Activated B cell treated with CpG ODN at 0.5 μM for 24 hours (primary cell): Measurements from ENCODE around the gene LLGL2. TPM values are rescaled to one million over a fixed set of nuclear protein-coding genes. Genes with fewer than 3 reads are reported as not detected.

ENCODE experiments used
- ATAC-seq: fragments of 200-7000 bp; cut with Tn5 transposase; one replicate; pipeline ENCODE4 v1.10.0; 2021; ENCODE audit warnings: low read depth, mild to moderate bottlenecking, moderate library complexity
- CTCF ChIA-PET: fragments of 350-600 bp; sonication (Branson Sonifier 250); formaldehyde crosslinking; loops from one replicate; lab custom pipeline; 2021; ENCODE audit warnings: antibody characterized with exemption; lab: Charles Lee
- POLR2A ChIA-PET: fragments of 350-600 bp; sonication (Branson Sonifier 250); formaldehyde crosslinking; loops from one replicate; lab custom pipeline; 2021; ENCODE audit warnings: antibody characterized with exemption; lab: Charles Lee
- DNase-seq: peaks from one replicate; pipeline ENCODE4 v3.0.0; 2022
- H3K27ac Mint-ChIP-seq: one replicate; pipeline ENCODE4 v1.8.0; 2020; ENCODE audit warnings: mixed read lengths
- H3K27me3 Mint-ChIP-seq: one replicate; pipeline ENCODE4 v1.8.0; 2021; ENCODE audit warnings: mixed read lengths
- H3K36me3 Mint-ChIP-seq: one replicate; pipeline ENCODE4 v1.8.0; 2021; ENCODE audit warnings: low read depth, mixed read lengths
- H3K4me1 Mint-ChIP-seq: one replicate; pipeline ENCODE4 v1.8.0; 2021; ENCODE audit warnings: mixed read lengths
- H3K4me3 Mint-ChIP-seq: one replicate; pipeline ENCODE4 v1.8.0; 2020; ENCODE audit warnings: mild to moderate bottlenecking, mixed read lengths
- H3K9me3 Mint-ChIP-seq: one replicate; pipeline ENCODE4 v1.8.0; 2020; ENCODE audit warnings: mixed read lengths
- intact Hi-C: fragments of 100-400 bp; cut with micrococcal nuclease; formaldehyde crosslinking; loops from one replicate; pipeline ENCODE4 v1.15.1; 2024
- total RNA-seq: library from RNA; stranded (reverse); gene quantifications from 2 replicates; pipeline ENCODE4 v1.2.3, GENCODE V29; 2022
- TF ChIP-seq, protein P1 (sequence below): fragments of 200-600 bp; IDR thresholded peaks from one replicate; pipeline ENCODE4 v1.8.0; 2022; ENCODE audit warnings: antibody characterized with exemption, mild to moderate bottlenecking

The LLGL2 gene
- total RNA-seq, 1 donor from 2014 or later: 29.9 TPM

DNA sequence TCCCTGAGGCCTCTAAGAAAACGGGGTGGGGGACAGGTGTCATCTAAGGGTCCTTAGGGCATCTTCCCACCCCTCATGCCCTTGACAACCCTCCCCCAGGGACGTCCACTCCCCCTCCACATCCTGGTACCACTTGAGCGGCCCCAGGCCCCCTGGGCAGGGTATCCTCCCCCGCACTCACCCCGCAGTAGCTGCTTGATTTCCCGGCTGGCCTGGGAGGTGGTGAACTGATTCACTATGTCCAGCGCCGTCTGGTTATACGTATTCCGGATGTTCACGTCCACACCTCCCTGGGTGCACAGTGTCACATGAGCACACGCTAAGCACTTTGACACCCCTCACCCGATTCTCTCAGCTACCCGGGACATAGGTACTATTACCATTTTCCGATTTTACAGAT is 19.9 kb upstream of the LLGL2 start:
- ChIA-PET CTCF (interaction anchor here (1.0 to 1.6 kb wide), 3 partner anchors 11 to 244 kb away, joined by 3 to 4 read pairs (median 4); partner anchors contain the start of genes LLGL2 and TSEN54), POLR2A (no interaction called here)
- H3K27me3 Mint-ChIP-seq: no peaks in the 10 kb centered on the region
- no peak for ATAC-seq
- H3K36me3 Mint-ChIP-seq: no peaks in the 10 kb centered on the region
- no peak overlapping the region for H3K27ac Mint-ChIP-seq
- H3K4me3 Mint-ChIP-seq: no peak overlapping the region
- TF ChIP-seq, protein P1, sequence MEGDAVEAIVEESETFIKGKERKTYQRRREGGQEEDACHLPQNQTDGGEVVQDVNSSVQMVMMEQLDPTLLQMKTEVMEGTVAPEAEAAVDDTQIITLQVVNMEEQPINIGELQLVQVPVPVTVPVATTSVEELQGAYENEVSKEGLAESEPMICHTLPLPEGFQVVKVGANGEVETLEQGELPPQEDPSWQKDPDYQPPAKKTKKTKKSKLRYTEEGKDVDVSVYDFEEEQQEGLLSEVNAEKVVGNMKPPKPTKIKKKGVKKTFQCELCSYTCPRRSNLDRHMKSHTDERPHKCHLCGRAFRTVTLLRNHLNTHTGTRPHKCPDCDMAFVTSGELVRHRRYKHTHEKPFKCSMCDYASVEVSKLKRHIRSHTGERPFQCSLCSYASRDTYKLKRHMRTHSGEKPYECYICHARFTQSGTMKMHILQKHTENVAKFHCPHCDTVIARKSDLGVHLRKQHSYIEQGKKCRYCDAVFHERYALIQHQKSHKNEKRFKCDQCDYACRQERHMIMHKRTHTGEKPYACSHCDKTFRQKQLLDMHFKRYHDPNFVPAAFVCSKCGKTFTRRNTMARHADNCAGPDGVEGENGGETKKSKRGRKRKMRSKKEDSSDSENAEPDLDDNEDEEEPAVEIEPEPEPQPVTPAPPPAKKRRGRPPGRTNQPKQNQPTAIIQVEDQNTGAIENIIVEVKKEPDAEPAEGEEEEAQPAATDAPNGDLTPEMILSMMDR: no peak
- peaks cover 2% of the 10 kb centered on the region for H3K4me1 Mint-ChIP-seq
- H3K9me3 Mint-ChIP-seq: no peaks in the 10 kb centered on the region
- intact Hi-C loops: no loop called here
- DNase-seq: no peak

- Mint-ChIP-seq H3K4me1 (peaks cover 2% of the 10 kb centered on the region), H3K36me3 (no peaks in the 10 kb centered on the region), H3K27ac (no peak overlapping the region), H3K4me3 (no peak overlapping the region), H3K9me3 (no peaks in the 10 kb centered on the region), H3K27me3 (no peaks in the 10 kb centered on the region)
- no peak for DNase-seq
- ATAC-seq: no peak
- intact Hi-C loops: no loop called here
- ChIA-PET POLR2A (interaction anchor here (0.6 kb wide), 1 partner anchor 130 kb away, joined by 4 read pairs; no protein-coding TSS in a partner anchor), CTCF (interaction anchor here (1.6 kb wide), 2 partner anchors 10 to 244 kb away, joined by 3 to 4 read pairs; partner anchors contain the start of gene TSEN54)
- TF ChIP-seq, protein P1: no peak
Measured at GRCh38 chr17:75506134-75506533, 19.4 kb upstream of the LLGL2 start.

DNA sequence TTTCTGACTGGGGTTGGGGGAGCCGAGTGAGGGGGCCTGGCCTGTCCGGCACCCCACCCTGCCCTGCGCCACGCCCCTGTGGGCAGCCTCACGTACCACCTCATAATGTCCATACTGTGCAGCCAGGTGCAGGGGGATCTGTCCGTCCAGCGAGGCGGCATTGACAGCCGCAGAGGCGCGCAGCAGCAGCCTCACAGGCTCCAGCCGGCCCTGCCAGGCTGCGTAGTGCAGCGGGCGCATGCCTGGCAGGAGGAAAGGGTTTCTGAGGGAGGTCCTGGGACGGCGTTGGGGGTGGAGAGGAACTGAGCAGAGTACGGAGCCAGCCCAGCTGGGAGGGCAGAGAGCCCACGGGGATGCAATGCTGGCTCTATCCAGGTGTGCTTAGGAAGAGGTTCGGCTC is 18.6 kb upstream of the LLGL2 start:
- Mint-ChIP-seq H3K4me3 (no peak overlapping the region), H3K27ac (no peak overlapping the region), H3K36me3 (no peaks in the 10 kb centered on the region), H3K9me3 (no peaks in the 10 kb centered on the region), H3K4me1 (peaks cover 2% of the 10 kb centered on the region), H3K27me3 (no peaks in the 10 kb centered on the region)
- POLR2A ChIA-PET: no interaction called here
- DNase-seq: no peak
- intact Hi-C loops: no loop called here
- TF ChIP-seq, protein P1: no peak
- CTCF ChIA-PET: no interaction called here
- no peak for ATAC-seq

- H3K27ac Mint-ChIP-seq: no peak overlapping the region
- no peaks in the 10 kb centered on the region for H3K27me3 Mint-ChIP-seq
- POLR2A ChIA-PET: no interaction called here
- H3K4me3 Mint-ChIP-seq: no peak overlapping the region
- H3K9me3 Mint-ChIP-seq: no peaks in the 10 kb centered on the region
- intact Hi-C loops: no loop called here
- H3K4me1 Mint-ChIP-seq: peaks cover 2% of the 10 kb centered on the region
- CTCF ChIA-PET: no interaction called here
- DNase-seq (no peak), ATAC-seq (no peak)
- TF ChIP-seq, protein P1: no peak
- H3K36me3 Mint-ChIP-seq: no peaks in the 10 kb centered on the region
Measured at GRCh38 chr17:75507733-75508719, 17.5 kb upstream of the LLGL2 start.

GRCh38 chr17:75508931-75509361 is 16.6 kb upstream of the LLGL2 start:
- Mint-ChIP-seq H3K36me3 (no peaks in the 10 kb centered on the region), H3K27ac (no peak overlapping the region), H3K4me1 (peaks cover 2% of the 10 kb centered on the region), H3K4me3 (no peak overlapping the region), H3K27me3 (no peaks in the 10 kb centered on the region), H3K9me3 (no peaks in the 10 kb centered on the region)
- TF ChIP-seq, protein P1: no peak
- DNase-seq: no peak
- intact Hi-C loops: no loop called here
- no peak for ATAC-seq
- POLR2A ChIA-PET: interaction anchor here (0.6 kb wide), 1 partner anchor 346 kb away, joined by 5 read pairs; the partner anchor contains the start of gene WBP2
- CTCF ChIA-PET: no interaction called here
